Measurements from ENCODE around the gene SNX27. TPM values are rescaled to one million over a fixed set of nuclear protein-coding genes. Genes with fewer than 3 reads are reported as not detected.
"Not testable (repeated sequence)": the region's sequence is repeated elsewhere in the genome, so short reads cannot be mapped to it uniquely, and the experiment has no call there.

The SNX27 gene
- total RNA-seq, 2 donors from 2014 or later = 41.2 to 47.3 TPM

DNA sequence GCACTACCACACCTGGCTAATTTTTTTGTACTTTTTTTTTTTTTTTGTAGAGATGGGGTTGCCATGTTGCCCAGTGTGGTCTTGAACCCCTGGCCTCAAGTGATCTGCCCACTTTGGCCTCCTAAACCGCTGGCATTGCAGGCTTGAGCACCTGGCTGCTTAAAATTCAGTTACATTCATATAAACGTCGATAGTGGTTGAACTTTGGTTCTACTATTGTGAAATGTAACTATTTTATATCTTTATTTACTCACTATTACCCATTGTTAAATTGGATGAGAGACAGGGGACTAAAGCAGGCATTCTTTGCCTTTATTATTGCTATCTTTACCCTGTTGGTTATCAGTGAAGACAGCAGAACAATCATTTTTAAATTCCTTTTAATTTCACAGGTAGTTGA lies 6.2 kb downstream of the SNX27 start:
- H3K27me3 Mint-ChIP-seq (ENCODE audit: insufficient read depth) = no peaks in the 10 kb centered on the region
- no peak overlapping the region for H3K4me3 ChIP-seq (ENCODE audit: low read length)
- 90% methylated on average over 1 of the region's 3 CpGs; no CpG with 5 or more reads in 1 of the 2 experiments for WGBS, 2 experiments (ENCODE audit: insufficient coverage in 1 of 2, insufficient read length in 1 of 2)
- no peak overlapping the region for H3K4me3 Mint-ChIP-seq
- no peaks in the 10 kb centered on the region for H3K36me3 Mint-ChIP-seq (ENCODE audit: low read depth)
- no peak overlapping the region for H3K9ac ChIP-seq (ENCODE audit: extremely low read depth, low read length, poor library complexity, severe bottlenecking)
- no peaks in the 10 kb centered on the region for H3K27me3 ChIP-seq (ENCODE audit: control insufficient read depth, insufficient read depth, low read length, poor library complexity, severe bottlenecking)
- no peaks in the 10 kb centered on the region for H3K9me3 Mint-ChIP-seq
- H3K4me1 Mint-ChIP-seq = peaks cover 36% of the 10 kb centered on the region
- H3K36me3 ChIP-seq (ENCODE audit: control insufficient read depth, insufficient read depth, low read length) = no peaks in the 10 kb centered on the region
- TF ChIP-seq, protein P1, sequence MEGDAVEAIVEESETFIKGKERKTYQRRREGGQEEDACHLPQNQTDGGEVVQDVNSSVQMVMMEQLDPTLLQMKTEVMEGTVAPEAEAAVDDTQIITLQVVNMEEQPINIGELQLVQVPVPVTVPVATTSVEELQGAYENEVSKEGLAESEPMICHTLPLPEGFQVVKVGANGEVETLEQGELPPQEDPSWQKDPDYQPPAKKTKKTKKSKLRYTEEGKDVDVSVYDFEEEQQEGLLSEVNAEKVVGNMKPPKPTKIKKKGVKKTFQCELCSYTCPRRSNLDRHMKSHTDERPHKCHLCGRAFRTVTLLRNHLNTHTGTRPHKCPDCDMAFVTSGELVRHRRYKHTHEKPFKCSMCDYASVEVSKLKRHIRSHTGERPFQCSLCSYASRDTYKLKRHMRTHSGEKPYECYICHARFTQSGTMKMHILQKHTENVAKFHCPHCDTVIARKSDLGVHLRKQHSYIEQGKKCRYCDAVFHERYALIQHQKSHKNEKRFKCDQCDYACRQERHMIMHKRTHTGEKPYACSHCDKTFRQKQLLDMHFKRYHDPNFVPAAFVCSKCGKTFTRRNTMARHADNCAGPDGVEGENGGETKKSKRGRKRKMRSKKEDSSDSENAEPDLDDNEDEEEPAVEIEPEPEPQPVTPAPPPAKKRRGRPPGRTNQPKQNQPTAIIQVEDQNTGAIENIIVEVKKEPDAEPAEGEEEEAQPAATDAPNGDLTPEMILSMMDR (conservative IDR thresholded peaks at IDR 0.05) = no peak
- H3K9me3 ChIP-seq (ENCODE audit: control insufficient read depth, low read length) = no peaks in the 10 kb centered on the region
- H3K27ac ChIP-seq (ENCODE audit: low read depth, low read length) = no peak overlapping the region
- H3K27ac Mint-ChIP-seq = no peak overlapping the region
- H3K4me1 ChIP-seq (ENCODE audit: control insufficient read depth, insufficient read depth, low read length) = peaks cover 4% of the 10 kb centered on the region
- DNase-seq = no peak

DNA sequence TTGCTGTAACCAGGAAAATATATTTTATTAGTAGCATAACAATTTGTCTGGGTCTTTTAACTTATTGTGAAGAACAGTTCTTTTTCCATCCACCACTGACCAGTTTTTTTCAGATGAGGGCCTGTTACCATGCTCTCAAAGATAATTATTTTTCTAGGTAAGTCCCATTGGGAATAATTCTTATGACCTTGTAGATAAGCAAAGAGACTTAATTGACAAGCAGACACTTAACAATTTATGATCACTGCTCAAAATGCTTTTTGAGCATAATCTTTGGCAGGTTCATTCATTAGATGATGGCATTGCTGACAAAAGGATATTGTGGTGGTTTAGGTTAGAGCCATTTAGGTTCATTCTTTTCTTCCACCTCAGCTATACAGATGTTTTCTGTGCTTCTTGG lies 6.6 kb downstream of the SNX27 start:
- Mint-ChIP-seq H3K4me3 (no peak overlapping the region), H3K27ac (no peak overlapping the region), H3K4me1 (peaks cover 32% of the 10 kb centered on the region), H3K36me3 (ENCODE audit: low read depth) (no peaks in the 10 kb centered on the region), H3K9me3 (no peaks in the 10 kb centered on the region), H3K27me3 (ENCODE audit: insufficient read depth) (no peaks in the 10 kb centered on the region)
- H3K4me3 ChIP-seq (ENCODE audit: low read length) = no peak overlapping the region
- peaks cover 4% of the 10 kb centered on the region for H3K4me1 ChIP-seq (ENCODE audit: control insufficient read depth, insufficient read depth, low read length)
- H3K27me3 ChIP-seq (ENCODE audit: control insufficient read depth, insufficient read depth, low read length, poor library complexity, severe bottlenecking) = no peaks in the 10 kb centered on the region
- no peak overlapping the region for H3K9ac ChIP-seq (ENCODE audit: extremely low read depth, low read length, poor library complexity, severe bottlenecking)
- no peak overlapping the region for H3K27ac ChIP-seq (ENCODE audit: low read depth, low read length)
- H3K9me3 ChIP-seq (ENCODE audit: control insufficient read depth, low read length) = no peaks in the 10 kb centered on the region
- H3K36me3 ChIP-seq (ENCODE audit: control insufficient read depth, insufficient read depth, low read length) = no peaks in the 10 kb centered on the region
- DNase-seq = no peak
- TF ChIP-seq, protein P1 (conservative IDR thresholded peaks at IDR 0.05) = no peak

DNA sequence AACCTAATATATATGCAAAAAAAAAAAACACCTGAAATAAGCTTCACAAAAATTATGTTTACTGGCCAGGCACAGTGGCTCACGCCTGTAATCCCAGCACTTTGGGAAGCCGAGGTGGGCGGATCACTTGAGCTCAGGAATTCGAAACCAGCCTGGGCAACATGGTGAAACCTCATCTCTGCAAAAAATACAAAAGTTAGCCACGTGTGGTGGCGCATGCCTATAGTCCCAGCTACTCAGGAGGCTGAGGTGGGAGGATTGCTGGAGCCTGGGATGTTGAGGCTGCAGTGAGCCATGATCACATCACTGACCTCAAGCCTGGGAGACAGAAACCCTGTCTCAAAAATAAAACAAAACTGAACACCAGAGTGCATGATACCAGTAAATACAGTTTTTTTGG lies 7.1 kb downstream of the SNX27 start:
- Mint-ChIP-seq H3K4me1 (peaks cover 28% of the 10 kb centered on the region), H3K27ac (peak overlapping the region; percentile 81)
- H3K27me3 ChIP-seq (ENCODE audit: control insufficient read depth, insufficient read depth, low read length, poor library complexity, severe bottlenecking); H3K27ac ChIP-seq (ENCODE audit: low read depth, low read length); H3K36me3 Mint-ChIP-seq (ENCODE audit: low read depth); H3K4me1 ChIP-seq (ENCODE audit: control insufficient read depth, insufficient read depth, low read length); H3K9me3 ChIP-seq (ENCODE audit: control insufficient read depth, low read length); H3K9me3 Mint-ChIP-seq; H3K4me3 Mint-ChIP-seq; DNase-seq; H3K36me3 ChIP-seq (ENCODE audit: control insufficient read depth, insufficient read depth, low read length); H3K27me3 Mint-ChIP-seq (ENCODE audit: insufficient read depth): not testable (repeated sequence)
- WGBS, 2 experiments (ENCODE audit: insufficient coverage in 1 of 2, insufficient read length in 1 of 2) = 76 to 85% methylated on average over 6 of the region's 6 CpGs
- Histone ChIP-seq H3K4me3 (ENCODE audit: low read length) (peak overlapping the region; percentile 9), H3K9ac (ENCODE audit: extremely low read depth, low read length, poor library complexity, severe bottlenecking) (peak overlapping the region; percentile 22)

DNA sequence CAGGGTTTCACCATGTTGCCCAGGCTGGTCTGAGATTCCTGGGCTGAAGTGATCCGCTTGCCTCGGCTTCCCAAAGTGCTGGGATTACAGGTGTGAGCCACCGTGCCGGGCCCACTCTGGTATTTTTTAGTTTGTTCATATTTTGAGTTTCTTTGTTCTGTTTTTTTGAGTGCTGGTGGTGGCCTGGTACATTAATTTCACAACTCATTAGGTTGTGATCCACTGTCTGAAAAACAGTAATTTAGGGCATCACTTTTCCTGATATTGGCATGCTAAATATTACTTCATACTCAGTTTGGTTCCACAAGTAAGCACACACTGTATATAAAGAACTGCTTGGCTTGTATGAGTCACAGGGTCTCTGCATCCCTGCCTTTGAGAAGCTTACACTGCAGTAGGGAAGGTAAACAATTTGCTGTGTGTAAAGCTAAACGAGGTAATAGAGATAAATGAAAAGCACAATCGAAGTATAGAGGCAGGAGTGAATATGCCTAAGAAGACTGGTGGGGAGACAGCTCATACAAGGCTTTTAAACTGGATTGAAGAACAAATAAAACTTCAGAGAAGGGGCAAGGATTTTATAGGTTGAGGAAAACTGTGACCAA lies 7.7 kb downstream of the SNX27 start:
- H3K27me3 ChIP-seq (ENCODE audit: control insufficient read depth, insufficient read depth, low read length, poor library complexity, severe bottlenecking) = no peaks in the 10 kb centered on the region
- peaks cover 4% of the 10 kb centered on the region for H3K4me1 ChIP-seq (ENCODE audit: control insufficient read depth, insufficient read depth, low read length)
- Mint-ChIP-seq H3K27ac (peak overlapping the region; percentile 81), H3K9me3 (no peaks in the 10 kb centered on the region), H3K36me3 (ENCODE audit: low read depth) (no peaks in the 10 kb centered on the region), H3K27me3 (ENCODE audit: insufficient read depth) (no peaks in the 10 kb centered on the region), H3K4me1 (peaks cover 28% of the 10 kb centered on the region), H3K4me3 (no peak overlapping the region)
- 75 to 80% methylated on average over 4 to 6 of the region's 6 CpGs for WGBS, 2 experiments (ENCODE audit: insufficient coverage in 1 of 2, insufficient read length in 1 of 2)
- H3K9me3 ChIP-seq (ENCODE audit: control insufficient read depth, low read length) = no peaks in the 10 kb centered on the region
- H3K27ac ChIP-seq (ENCODE audit: low read depth, low read length) = no peak overlapping the region
- TF ChIP-seq, protein P1 (conservative IDR thresholded peaks at IDR 0.05) = no peak
- H3K36me3 ChIP-seq (ENCODE audit: control insufficient read depth, insufficient read depth, low read length) = no peaks in the 10 kb centered on the region
- no peak for DNase-seq
- peak overlapping the region; percentile 22 for H3K9ac ChIP-seq (ENCODE audit: extremely low read depth, low read length, poor library complexity, severe bottlenecking)
- H3K4me3 ChIP-seq (ENCODE audit: low read length) = peak overlapping the region; percentile 9
